Activated T-cell treated with anti-CD3 and anti-CD28 coated beads for 1 hour (primary cell): ENCODE results near the gene SLC16A14.

Source experiments
- DNase-seq: peaks from one replicate; pipeline ENCODE4 v3.0.0-alpha.2; 2020; ENCODE audit warnings: low read depth

The SLC16A14 gene

GRCh38 chr2:230042195-230042594, 26.5 kb downstream of the SLC16A14 start:
- no peak for DNase-seq

GRCh38 chr2:230023313-230023712, 45.4 kb downstream of the SLC16A14 start:
- DNase-seq, result no peak

- no peak for DNase-seq
These were observed 49.0 kb downstream of the SLC16A14 start for GRCh38 chr2:230019742-230020141.

- no peak for DNase-seq
These were observed 50.6 kb downstream of the SLC16A14 start for GRCh38 chr2:230018153-230018552.

- DNase-seq, result no peak
These were observed 51.9 kb downstream of the SLC16A14 start for GRCh38 chr2:230016844-230017243.

- no peak for DNase-seq
These were observed 56.3 kb downstream of the SLC16A14 start for GRCh38 chr2:230012267-230012884.

- no peak for DNase-seq
These were observed 57.1 kb downstream of the SLC16A14 start for GRCh38 chr2:230011617-230012016.

- DNase-seq, result no peak
These were observed 58.2 kb downstream of the SLC16A14 start for GRCh38 chr2:230010501-230010900.

- DNase-seq, result no peak
These were observed 60.0 kb downstream of the SLC16A14 start for GRCh38 chr2:230008708-230009066.

GRCh38 chr2:230007931-230008707, 60.6 kb downstream of the SLC16A14 start:
- DNase-seq, result peak; percentile 85

GRCh38 chr2:230000118-230000841, 68.4 kb downstream of the SLC16A14 start:
- no peak for DNase-seq

- DNase-seq, result no peak
These were observed 71.2 kb downstream of the SLC16A14 start for GRCh38 chr2:229997565-229997964.

GRCh38 chr2:229996320-229996719, 72.4 kb downstream of the SLC16A14 start:
- no peak for DNase-seq

- no peak for DNase-seq
These were observed 75.5 kb downstream of the SLC16A14 start for GRCh38 chr2:229993236-229993635.
